Motor neuron (in vitro differentiated cells): ENCODE results near the gene SERTAD2. TPM values are rescaled to one million over a fixed set of nuclear protein-coding genes. Genes with fewer than 3 reads are reported as not detected.
A peak's percentile ranks its signal among the peaks of the same experiment; 100 is the strongest.

Experiments
- ATAC-seq, 8 experiments: fragments of 200-7000 bp; cut with Tn5 transposase; replicated peaks in 6 of 8; 2 replicates each; pipeline ENCODE4 v1.8.0; 2021; ENCODE audit warnings: mild to moderate bottlenecking in 8 of 8, moderate library complexity in 8 of 8
- H3K27ac ChIP-seq, 2 donors: fragments of 250-450 bp; sonication (Bioruptor Pico); 2 replicates each; pipeline ENCODE4 v1.9.0; 2021; ENCODE audit warnings: antibody characterized with exemption in 2 of 2, mild to moderate bottlenecking in 2 of 2, moderate library complexity in 1 of 2
- H3K4me1 ChIP-seq, 2 donors: fragments of 250-450 bp; sonication (Bioruptor Pico); replicated peaks in 1 of 2; 2 replicates each; pipeline ENCODE4 v1.6.1; 2021; ENCODE audit warnings: antibody characterized with exemption in 2 of 2, mild to moderate bottlenecking in 2 of 2, moderate library complexity in 1 of 2
- H3K4me3 ChIP-seq, 5 donors: fragments of 250-450 bp; sonication (Bioruptor Pico); 2 replicates each; pipeline ENCODE4 v1.9.0; 2021; ENCODE audit warnings: antibody characterized with exemption in 5 of 5, mild to moderate bottlenecking in 5 of 5, moderate library complexity in 4 of 5
- WGBS, 10 experiments: fragments of 450-650 bp; shearing (Covaris generic); methylation state at CpG; one replicate each; pipeline ENCODE4 v1.0.0; 2022; 5-methylcytosine and 5-hydroxymethylcytosine counted together
- in situ Hi-C, 9 experiments: fragments of 400-800 bp; cut with MboI; loops; one replicate each; pipeline ENCODE4 v1.15.0; 2021; ENCODE audit warnings: low sequenced_read_pairs in 9 of 9, low pct_unique_long_range_greater_than_20kb in 2 of 9; ENCODE audit not compliant: unreplicated experiment in 9 of 9
- total RNA-seq, 8 experiments: library from RNA; unstranded; fragments of 300-600 nt; gene quantifications; 2 replicates each; pipeline versions ENCODE4 v1.2.3 to v1.2.4, GENCODE V29; 2022

The SERTAD2 gene
- total RNA-seq, 8 experiments from 2014 or later = 5.6 to 12.1 (median 6.8) TPM

- Histone ChIP-seq H3K4me1 (no peaks in the 10 kb centered on the region), H3K27ac (no peak overlapping the region), H3K4me3 (no peak overlapping the region)
- ATAC-seq = peak in 2 of 8 experiments; percentile 31 to 48
- in situ Hi-C loops = no loop called here
- 25 to 100% (median 68%) methylated on average over 1 to 3 of the region's 3 CpGs for WGBS, 10 experiments
These were observed 13.2 kb upstream of the SERTAD2 start for GRCh38 chr2:64666810-64667438.

DNA sequence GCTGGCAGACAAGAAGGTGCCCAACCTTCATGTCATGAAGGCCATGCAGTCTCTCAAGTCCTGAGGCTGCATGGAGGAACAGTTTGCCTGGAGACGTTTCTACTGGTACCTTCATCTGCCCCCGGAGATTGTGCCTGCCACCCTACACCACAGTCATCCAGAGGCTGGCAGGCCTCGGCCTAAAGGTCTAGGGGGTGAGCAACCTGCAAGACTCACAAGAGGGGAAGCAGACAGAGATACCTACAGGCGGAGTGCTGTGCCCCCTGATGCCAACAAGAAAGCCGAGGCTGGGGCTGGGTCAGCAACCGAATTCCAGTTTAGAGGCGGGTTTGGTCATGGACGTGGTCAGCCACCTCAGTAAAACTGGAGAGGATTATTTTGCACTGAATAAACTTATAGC lies 12.0 kb upstream of the SERTAD2 start:
- 40 to 100% (median 89%) methylated on average over 1 to 5 of the region's 8 CpGs; no CpG with 5 or more reads in 3 of the 10 experiments for WGBS, 10 experiments
- Histone ChIP-seq H3K4me1 (no peaks in the 10 kb centered on the region), H3K27ac (no peak overlapping the region), H3K4me3 (no peak overlapping the region)
- in situ Hi-C loops = no loop called here
- ATAC-seq = no peak

GRCh38 chr2:64663402-64663801 lies 9.7 kb upstream of the SERTAD2 start:
- Histone ChIP-seq H3K4me3 (no peak overlapping the region), H3K27ac (no peak overlapping the region), H3K4me1 (no peaks in the 10 kb centered on the region)
- WGBS, 10 experiments = 86 to 100% (median 100%) methylated on average over 1 of the region's 1 CpG; no CpG with 5 or more reads in 3 of the 10 experiments
- ATAC-seq = no peak
- in situ Hi-C loops = no loop called here

DNA sequence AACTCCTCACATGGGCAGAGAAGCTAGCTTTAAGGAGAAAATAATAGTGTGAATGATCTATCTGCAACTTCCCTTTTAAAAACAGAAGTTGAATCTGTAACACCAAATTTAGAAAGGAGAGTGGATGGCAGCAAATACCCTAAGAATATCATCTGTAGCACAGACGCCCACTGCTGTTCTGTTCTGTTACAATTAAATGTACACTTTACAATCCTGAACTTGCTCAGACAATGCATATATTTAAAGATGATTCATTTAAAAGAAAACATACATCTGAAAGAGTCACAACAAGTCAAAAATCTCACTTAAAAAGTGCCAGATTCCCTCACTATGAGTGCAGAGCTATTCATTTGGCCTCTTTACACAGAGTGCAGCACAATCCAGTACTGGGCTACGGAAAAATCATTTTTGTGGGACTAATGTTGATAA lies 8.0 kb upstream of the SERTAD2 start:
- H3K27ac ChIP-seq = no peak overlapping the region
- H3K4me3 ChIP-seq = no peak overlapping the region
- in situ Hi-C loops = no loop called here
- WGBS, 10 experiments = 54 to 100% (median 86%) methylated on average over 1 to 2 of the region's 2 CpGs; no CpG with 5 or more reads in 1 of the 10 experiments
- no peaks in the 10 kb centered on the region for H3K4me1 ChIP-seq
- ATAC-seq = no peak

DNA sequence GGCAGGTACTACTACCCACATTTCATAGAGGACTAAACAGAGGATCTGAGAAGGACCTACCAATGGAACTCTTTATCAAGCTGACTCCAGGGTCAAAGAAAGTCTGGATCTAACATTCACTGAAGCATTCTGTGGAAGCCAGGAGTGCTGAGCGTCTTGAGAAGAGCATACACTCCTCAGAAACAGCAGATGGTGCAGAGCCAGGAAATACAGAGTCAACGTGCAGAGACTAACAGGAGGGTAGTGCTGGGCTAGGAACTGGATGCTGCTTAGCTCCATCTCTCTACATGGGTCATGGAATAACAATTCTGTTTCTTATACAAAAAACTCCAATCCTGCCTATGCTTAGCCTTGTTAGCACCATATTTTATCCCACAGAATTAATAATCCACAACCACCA lies 5.5 kb upstream of the SERTAD2 start:
- 20 to 100% (median 86%) methylated on average over 1 to 2 of the region's 2 CpGs; no CpG with 5 or more reads in 5 of the 10 experiments for WGBS, 10 experiments
- no peak for ATAC-seq
- no peak overlapping the region for H3K4me3 ChIP-seq
- H3K4me1 ChIP-seq = peaks cover 7% of the 10 kb centered on the region in 2 donors
- in situ Hi-C loops = no loop called here
- H3K27ac ChIP-seq = no peak overlapping the region

- WGBS, 10 experiments = 80 to 100% (median 98%) methylated on average over 1 to 6 of the region's 6 CpGs; no CpG with 5 or more reads in 5 of the 10 experiments
- Histone ChIP-seq H3K27ac (no peak overlapping the region), H3K4me1 (peaks cover 7% of the 10 kb centered on the region in 2 donors), H3K4me3 (no peak overlapping the region)
- in situ Hi-C loops = no loop called here
- ATAC-seq = no peak
These were observed 4.6 kb upstream of the SERTAD2 start for GRCh38 chr2:64658269-64658668.

DNA sequence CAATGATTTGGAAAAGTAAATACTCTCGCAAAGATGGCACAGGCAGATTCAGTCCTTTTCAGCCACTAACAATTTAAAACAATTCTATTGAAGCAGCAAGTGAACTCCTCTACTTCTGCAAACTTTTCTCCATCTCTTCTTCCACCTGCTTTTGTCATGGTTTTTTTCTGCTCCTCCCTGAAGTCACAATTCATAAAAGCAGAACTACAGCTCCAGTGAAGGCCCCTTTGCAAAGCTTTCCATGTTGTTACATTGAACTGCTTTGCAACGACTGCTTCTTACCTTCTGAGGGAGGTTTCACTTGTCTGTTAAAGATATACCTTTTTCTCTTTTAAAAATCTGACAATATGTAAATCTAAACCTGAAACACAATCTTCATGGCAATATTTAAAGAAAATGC lies 3.7 kb upstream of the SERTAD2 start:
- in situ Hi-C loops = no loop called here

DNA sequence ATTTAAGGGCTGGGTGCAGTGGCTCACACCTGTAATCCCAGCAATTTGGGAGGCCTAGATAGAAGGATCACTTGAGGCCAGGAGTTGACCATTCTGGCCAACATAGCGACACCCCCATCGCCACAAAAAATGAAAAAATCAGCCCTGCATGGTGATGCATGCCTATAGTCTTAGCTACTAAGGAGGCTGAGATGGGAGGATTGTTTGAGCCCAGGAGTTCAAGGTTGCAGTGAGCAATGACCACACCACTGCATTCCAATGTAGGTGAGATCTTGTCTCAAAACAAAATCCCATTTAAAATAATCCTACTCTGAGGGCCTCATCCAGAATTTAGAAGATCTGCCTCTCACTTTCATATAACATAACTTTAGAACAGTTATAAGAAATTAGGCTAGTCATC lies 2.7 kb upstream of the SERTAD2 start:
- ATAC-seq = no peak
- in situ Hi-C loops = no loop called here
- WGBS, 10 experiments = 83 to 100% (median 100%) methylated on average over 1 to 2 of the region's 2 CpGs; no CpG with 5 or more reads in 6 of the 10 experiments
- Histone ChIP-seq H3K4me1 (peaks cover 7 to 16% of the 10 kb centered on the region in 2 donors), H3K4me3 (no peak overlapping the region), H3K27ac (no peak overlapping the region)

More for the DNA sequence above, 3.7 kb upstream of the SERTAD2 start:
- Histone ChIP-seq H3K4me3 (no peak overlapping the region), H3K4me1 (peaks cover 7% of the 10 kb centered on the region in 2 donors), H3K27ac (no peak overlapping the region)
- no peak for ATAC-seq
- WGBS, 10 experiments = 79 to 100% (median 81%) methylated on average over 2 of the region's 2 CpGs; no CpG with 5 or more reads in 3 of the 10 experiments

DNA sequence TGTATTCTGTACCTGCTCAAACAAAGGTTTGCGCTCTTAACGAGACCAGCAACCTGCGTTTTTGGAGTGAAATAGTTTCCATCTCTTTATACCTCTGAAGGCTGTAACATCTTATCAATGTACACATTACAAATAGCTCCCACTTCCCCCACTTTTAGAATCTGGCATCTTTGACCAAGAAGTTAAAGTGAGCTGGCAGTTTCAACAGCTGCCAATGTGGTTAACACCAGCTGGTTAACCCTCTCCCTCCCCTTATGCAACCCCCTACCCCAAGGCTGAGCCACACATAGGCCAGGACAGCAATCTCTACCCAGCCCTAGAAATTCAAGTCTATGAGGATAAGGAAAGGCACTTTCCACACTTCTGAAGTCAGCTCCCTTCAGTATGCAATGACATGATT lies 2.2 kb upstream of the SERTAD2 start:
- WGBS, 10 experiments = 79 to 100% (median 90%) methylated on average over 2 to 3 of the region's 3 CpGs; no CpG with 5 or more reads in 5 of the 10 experiments
- no peak for ATAC-seq
- H3K4me3 ChIP-seq = no peak overlapping the region
- H3K27ac ChIP-seq = no peak overlapping the region
- in situ Hi-C loops = no loop called here
- peaks cover 7 to 21% of the 10 kb centered on the region in 2 donors for H3K4me1 ChIP-seq

DNA sequence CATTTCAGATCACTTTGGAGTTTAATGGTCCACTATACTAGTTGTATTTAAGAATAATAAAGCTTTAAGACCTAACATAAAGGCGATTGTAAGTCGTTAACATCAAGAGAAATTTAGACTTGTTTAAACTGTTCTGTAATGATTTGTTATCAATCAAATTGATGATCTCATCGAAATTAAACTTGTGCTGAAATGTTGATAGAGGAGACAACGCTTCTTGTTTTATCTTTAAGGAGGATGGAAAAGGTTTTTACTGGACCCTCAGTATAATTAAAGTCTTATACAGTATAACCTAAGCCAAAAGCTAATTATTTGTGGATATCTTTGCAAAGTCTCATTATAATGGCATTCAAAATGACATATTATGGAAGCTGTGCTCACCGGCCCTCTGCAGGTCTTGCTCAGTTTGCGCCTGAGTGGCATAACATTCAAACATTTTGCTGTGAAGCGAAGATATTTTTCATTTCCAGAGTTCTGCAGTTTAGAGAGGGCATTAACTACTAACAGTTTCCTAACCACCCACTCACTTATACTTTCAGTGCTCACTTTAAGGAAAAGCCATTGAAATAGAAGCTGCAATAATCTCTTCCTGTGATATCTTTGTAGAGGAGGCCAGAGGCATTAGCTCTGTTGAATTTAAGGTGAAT lies 1.4 kb upstream of the SERTAD2 start:
- peaks cover 14 to 28% of the 10 kb centered on the region in 2 donors for H3K4me1 ChIP-seq
- ATAC-seq = no peak
- in situ Hi-C loops = no loop called here
- peak overlapping the region; percentile 69 to 87 (median 80) for H3K4me3 ChIP-seq
- WGBS, 10 experiments = 7 to 69% (median 41%) methylated on average over 2 to 7 of the region's 7 CpGs
- no peak overlapping the region for H3K27ac ChIP-seq

- WGBS, 10 experiments = 0 to 6% (median 0%) methylated on average over 1 to 14 of the region's 70 CpGs; no CpG with 5 or more reads in 1 of the 10 experiments
- Histone ChIP-seq H3K4me3 (peak overlapping the region; percentile 69 to 87 (median 80)), H3K27ac (peak overlapping the region; percentile 91 to 94), H3K4me1 (peaks cover 23 to 37% of the 10 kb centered on the region in 2 donors)
- ATAC-seq = peak in 6 of 8 experiments; percentile 52 to 71 (median 64)
- in situ Hi-C loops = no loop called here
These were observed 524 bp upstream of the SERTAD2 start for GRCh38 chr2:64654063-64654811.

DNA sequence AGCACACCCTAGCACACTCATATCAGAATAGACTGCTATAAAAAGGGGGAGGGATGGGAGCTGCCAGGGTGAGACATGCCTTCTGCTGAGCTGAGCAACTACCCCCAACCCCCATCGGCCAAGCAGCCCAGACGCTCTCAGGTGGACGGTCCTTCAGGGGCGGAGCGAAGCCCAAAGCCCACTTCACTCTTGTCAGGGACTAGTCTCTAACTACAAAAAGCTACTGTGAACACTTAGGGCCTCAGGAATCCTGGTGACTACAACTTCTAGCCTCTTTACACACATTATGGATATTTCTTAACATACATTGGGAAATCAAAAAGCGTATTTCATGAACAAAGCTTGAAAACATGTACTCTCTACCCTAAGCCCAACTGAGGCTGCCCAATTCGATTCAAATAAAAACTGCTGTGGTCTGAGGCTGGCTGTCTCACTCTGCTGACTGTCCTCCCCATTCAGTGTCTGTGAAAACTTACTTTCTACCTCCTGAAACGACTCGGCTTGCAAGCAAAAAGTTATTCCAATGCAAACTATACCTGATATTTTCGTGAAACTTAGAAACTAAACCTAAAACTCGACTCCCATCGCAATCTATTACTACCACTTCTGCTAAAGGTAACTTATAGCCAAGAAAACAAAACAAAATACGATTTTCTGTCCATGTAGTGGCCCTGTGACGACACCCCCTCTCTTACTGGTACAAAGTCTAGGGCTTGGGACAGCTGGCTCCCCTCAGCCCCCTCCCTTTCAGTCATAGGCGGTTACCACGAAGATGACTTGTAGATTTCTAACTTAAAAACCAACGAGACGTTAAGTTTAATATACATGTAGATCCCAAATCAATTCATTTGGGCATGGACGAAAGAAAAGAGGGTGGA lies 1.2 kb downstream of the SERTAD2 start:
- H3K27ac ChIP-seq = peak overlapping the region; percentile 91 to 94
- peak in 1 of 8 experiments; percentile 2 for ATAC-seq
- in situ Hi-C loops = no loop called here

More for the DNA sequence above, 1.2 kb downstream of the SERTAD2 start:
- Histone ChIP-seq H3K4me1 (peaks cover 30 to 38% of the 10 kb centered on the region in 2 donors), H3K4me3 (peak overlapping the region; percentile 69 to 87 (median 80))
- WGBS, 10 experiments = 0 to 6% (median 1%) methylated on average over 2 to 14 of the region's 19 CpGs
